HCT116 (cell line): Measurements from ENCODE around the gene ARMC12. TPM values are rescaled to one million over a fixed set of nuclear protein-coding genes. Genes with fewer than 3 reads are reported as not detected.

Experiments used
- ATAC-seq: fragments of 200-7000 bp; cut with Tn5 transposase; 2 replicates; pipeline ENCODE4 v1.9.1; 2020; ENCODE audit warnings: mild to moderate bottlenecking, moderate library complexity
- BruUV-seq: library from RNA; stranded (reverse); fragments of 400-500 nt; replicated peaks from 2 replicates; lab custom pipeline; 2021; lab: Mats Ljungman, UMichigan
- CTCF ChIA-PET: fragments of 300-600 bp; sonication (Branson Sonifier 250); formaldehyde crosslinking; loops from one replicate; lab custom pipeline; 2021; ENCODE audit warnings: antibody characterized with exemption; lab: Charles Lee
- POLR2A ChIA-PET: fragments of 300-600, 350-600 bp; sonication (Branson Sonifier 250); formaldehyde crosslinking; loops from one replicate; lab custom pipeline; 2021; ENCODE audit warnings: antibody characterized with exemption; lab: Charles Lee
- RAD21 ChIA-PET, 2 experiments: fragments of 300-600 bp; sonication (Branson Sonifier 250); formaldehyde crosslinking; loops; one replicate each; lab custom pipeline; 2023; ENCODE audit warnings: low total read pairs in 2 of 2; ENCODE audit not compliant: uncharacterized antibody in 2 of 2, unreplicated experiment in 2 of 2, low non-redundant PET in 1 of 2; lab: Charles Lee
- DNase-seq: peaks from one replicate; pipeline ENCODE4 v3.0.0-alpha.2; 2010; ENCODE audit warnings: low read depth, low spot score
- H2AFZ ChIP-seq: fragments of 200-600 bp; shearing (Covaris generic), sonication (generic); 2 replicates; pipeline ENCODE4 v1.6.1; 2017; ENCODE audit warnings: low read depth, mixed run types, mixed read lengths, antibody characterized with exemption, low read length; ENCODE audit not compliant: poor library complexity, severe bottlenecking
- H3K27ac ChIP-seq: 2 replicates; pipeline ENCODE4 v1.5.1; 2012; ENCODE audit warnings: low read depth, low read length
- H3K27me3 ChIP-seq: fragments of 200-600 bp; sonication (generic); 2 replicates; pipeline ENCODE4 v1.6.1; 2016; ENCODE audit warnings: mixed run types, low read length, mixed read lengths; ENCODE audit not compliant: insufficient read depth
- H3K36me3 ChIP-seq, 2 experiments: fragments of 200-500 bp in 1 of 2; fragments of 200-600 bp in 1 of 2; sonication (Bioruptor generic) in 1 of 2; sonication (generic) in 1 of 2; 2 replicates each; pipeline versions ENCODE4 v1.5.1 to v1.6.1; 2014 to 2016; ENCODE audit warnings: low read length in 2 of 2, inconsistent platforms in 1 of 2, mixed read lengths in 1 of 2, mixed run types in 1 of 2; ENCODE audit not compliant: insufficient read depth in 2 of 2, control insufficient read depth in 1 of 2
- H3K4me1 ChIP-seq, 2 experiments: fragments of 200-600 bp in 1 of 2; sonication (generic) in 1 of 2; 2 replicates each; pipeline versions ENCODE4 v1.5.1 to v1.6.1; 2012 to 2017; ENCODE audit warnings: low read length in 2 of 2, inconsistent platforms in 1 of 2, mild to moderate bottlenecking in 1 of 2, mixed read lengths in 1 of 2, mixed run types in 1 of 2, moderate library complexity in 1 of 2; ENCODE audit not compliant: insufficient read depth in 2 of 2, control insufficient read depth in 1 of 2
- H3K4me2 ChIP-seq: fragments of 200-600 bp; sonication (generic); 2 replicates; pipeline ENCODE4 v1.6.1; 2017; ENCODE audit warnings: mixed run types, low read length, mixed read lengths
- H3K4me3 ChIP-seq, 2 experiments: fragments of 200-600 bp in 1 of 2; sonication (generic) in 1 of 2; replicated peaks in 1 of 2; 2 replicates each; pipeline ENCODE4 v1.5.1; 2011 to 2016; ENCODE audit warnings: low read length in 2 of 2, control low read depth in 1 of 2, low read depth in 1 of 2, mild to moderate bottlenecking in 1 of 2, mixed read lengths in 1 of 2, mixed run types in 1 of 2
- H3K79me2 ChIP-seq: fragments of 200-600 bp; sonication (generic); 2 replicates; pipeline ENCODE4 v1.6.1; 2017; ENCODE audit warnings: mild to moderate bottlenecking, mixed run types, low read length, moderate library complexity, mixed read lengths; ENCODE audit not compliant: insufficient read depth
- H3K9ac ChIP-seq: fragments of 200-600 bp; sonication (generic); 2 replicates; pipeline ENCODE4 v1.6.1; 2016; ENCODE audit warnings: low read length, mixed read lengths
- H3K9me2 ChIP-seq: fragments of 200-600 bp; sonication (generic), shearing (Covaris generic); 2 replicates; pipeline ENCODE4 v1.6.1; 2017; ENCODE audit warnings: mixed run types, mild to moderate bottlenecking, moderate library complexity; ENCODE audit not compliant: insufficient read depth
- H3K9me3 ChIP-seq, 2 experiments: fragments of 200-500 bp in 1 of 2; fragments of 200-600 bp in 1 of 2; sonication (Bioruptor generic) in 1 of 2; sonication (generic) in 1 of 2; 2 replicates each; pipeline ENCODE4 v1.6.1; 2014 to 2017; ENCODE audit warnings: low read length in 2 of 2, mixed read lengths in 2 of 2, inconsistent platforms in 1 of 2, low read depth in 1 of 2, mild to moderate bottlenecking in 1 of 2, mixed run types in 1 of 2, moderate library complexity in 1 of 2; ENCODE audit not compliant: control insufficient read depth in 1 of 2, insufficient read depth in 1 of 2
- H4K20me1 ChIP-seq: fragments of 200-600 bp; sonication (generic), shearing (Covaris generic); 2 replicates; pipeline ENCODE4 v1.6.1; 2017; ENCODE audit warnings: mixed run types, mild to moderate bottlenecking, moderate library complexity; ENCODE audit not compliant: insufficient read depth
- ATF3 ChIP-seq: IDR thresholded peaks from 2 replicates; pipeline ENCODE4 v1.6.1; 2012
- CEBPB ChIP-seq: IDR thresholded peaks from 2 replicates; pipeline ENCODE4 v1.6.1; 2012; ENCODE audit warnings: low read depth
- CTCF ChIP-seq, 3 experiments: fragments of 200-600 bp in 1 of 3; sonication (generic) in 1 of 3; IDR thresholded peaks in 2 of 3; conservative IDR thresholded peaks in 1 of 3; 2 replicates each; pipeline ENCODE4 v1.5.1; 2012 to 2017; ENCODE audit warnings: low read depth in 2 of 3, low read length in 2 of 3, antibody characterized with exemption in 1 of 3, borderline replicate concordance in 1 of 3, control low read depth in 1 of 3, mild to moderate bottlenecking in 1 of 3, mixed read lengths in 1 of 3, mixed run types in 1 of 3, moderate library complexity in 1 of 3; ENCODE audit not compliant: insufficient read depth in 1 of 3
- EGR1 ChIP-seq: IDR thresholded peaks from 2 replicates; pipeline ENCODE4 v1.6.1; 2012; ENCODE audit warnings: low read depth
- ELF1 ChIP-seq: IDR thresholded peaks from 2 replicates; pipeline ENCODE4 v1.6.1; 2012; ENCODE audit warnings: low read depth, borderline replicate concordance
- EZH2 ChIP-seq: fragments of 200-600 bp; sonication (generic); IDR thresholded peaks from 2 replicates; pipeline ENCODE4 v1.6.1; 2017; ENCODE audit warnings: antibody characterized with exemption, mixed run types
- EZH2phosphoT487 ChIP-seq: fragments of 200-600 bp; IDR thresholded peaks from 2 replicates; pipeline ENCODE4 v1.6.1; 2018; ENCODE audit warnings: antibody characterized with exemption, borderline replicate concordance
- FOSL1 ChIP-seq: IDR thresholded peaks from 2 replicates; pipeline ENCODE4 v1.6.1; 2012; ENCODE audit warnings: low read depth
- JUND ChIP-seq: IDR thresholded peaks from 2 replicates; pipeline ENCODE4 v1.6.1; 2012
- POLR2AphosphoS5 ChIP-seq: IDR thresholded peaks from 2 replicates; pipeline ENCODE4 v1.6.1; 2011; ENCODE audit warnings: mild to moderate bottlenecking, low read depth, low read length, moderate library complexity
- RAD21 ChIP-seq: IDR thresholded peaks from 2 replicates; pipeline ENCODE4 v1.6.1; 2012; ENCODE audit warnings: low read depth, mild to moderate bottlenecking
- SIN3A ChIP-seq: IDR thresholded peaks from 2 replicates; pipeline ENCODE4 v1.6.1; 2012; ENCODE audit warnings: low read depth
- SP1 ChIP-seq: IDR thresholded peaks from 2 replicates; pipeline ENCODE4 v1.6.1; 2012; ENCODE audit warnings: low read depth
- SRF ChIP-seq: IDR thresholded peaks from 2 replicates; pipeline ENCODE4 v1.6.1; 2012; ENCODE audit warnings: low read depth
- TCF7L2 ChIP-seq: IDR thresholded peaks from 2 replicates; pipeline ENCODE4 v1.7.0; 2011; ENCODE audit warnings: borderline replicate concordance, inconsistent platforms; ENCODE audit not compliant: insufficient read depth, insufficient read length; ENCODE audit errors: extremely low read depth
- ZBTB33 ChIP-seq: IDR thresholded peaks from 2 replicates; pipeline ENCODE4 v1.6.1; 2011; ENCODE audit warnings: mild to moderate bottlenecking, low read length, moderate library complexity; ENCODE audit not compliant: insufficient replicate concordance; ENCODE audit errors: extremely low read depth
- ZFX ChIP-seq: fragments of 450-650 bp; IDR thresholded peaks from 2 replicates; pipeline ENCODE4 v1.6.1; 2017
- ZNF274 ChIP-seq: fragments of 200-500 bp; sonication (Bioruptor generic); IDR thresholded peaks from 2 replicates; pipeline ENCODE4 v1.6.1; 2014; ENCODE audit warnings: mild to moderate bottlenecking, low read depth, low read length, inconsistent platforms
- intact Hi-C: fragments of 100-400 bp; cut with micrococcal nuclease; formaldehyde crosslinking; loops from 2 replicates; pipeline ENCODE4 v1.10.0; 2022
- total RNA-seq: library from RNA; stranded (reverse); gene quantifications from one replicate; pipeline ENCODE4 v1.2.1, GENCODE V29; 2021; ENCODE audit not compliant: unreplicated experiment

ARMC12 gene
- total RNA-seq, 1 experiment from 2014 or later = 0.79 TPM

- no peak for TF ChIP-seq CTCF (IDR thresholded peaks at IDR 0.05 in 2 of 3, conservative IDR thresholded peaks at IDR 0.05 in 1 of 3; ENCODE audit: borderline replicate concordance in 1 of 3, insufficient read depth in 1 of 3, low read depth in 2 of 3, low read length in 2 of 3)
Measured at GRCh38 chr6:35784200-35784599, 47.4 kb downstream of the ARMC12 start (continued).

- H3K9me3 ChIP-seq = no peaks in the 10 kb centered on the region
- no TSS peak for BruUV-seq
- no peak for TF ChIP-seq FOSL1
- TF ChIP-seq EZH2phosphoT487 = no peak
- no peak for TF ChIP-seq SRF
- TF ChIP-seq CEBPB = no peak
- TF ChIP-seq ZBTB33 = no peak
- no peak for TF ChIP-seq EGR1
- TF ChIP-seq EZH2 = no peak
- TF ChIP-seq ELF1 = no peak
- no peak for TF ChIP-seq RAD21
- no peak for TF ChIP-seq CTCF (IDR thresholded peaks at IDR 0.05 in 2 of 3, conservative IDR thresholded peaks at IDR 0.05 in 1 of 3; ENCODE audit: borderline replicate concordance in 1 of 3, insufficient read depth in 1 of 3, low read depth in 2 of 3, low read length in 2 of 3)
- TF ChIP-seq SIN3A = no peak
- TF ChIP-seq ZNF274 = no peak
- no peak for TF ChIP-seq SP1
- TF ChIP-seq JUND = no peak
- no peak for TF ChIP-seq ATF3
- TF ChIP-seq ZFX = no peak
- TF ChIP-seq POLR2AphosphoS5 = no peak
- TF ChIP-seq TCF7L2 = no peak
- RAD21 ChIA-PET = no interaction called here
- POLR2A ChIA-PET = no interaction called here
- CTCF ChIA-PET = no interaction called here
- H3K4me1 ChIP-seq = peaks cover 6 to 10% of the 10 kb centered on the region in 2 experiments; a peak in 3 of 4 replicates
- H2AFZ ChIP-seq = no peak overlapping the region
- intact Hi-C loops = no loop called here
- DNase-seq (no peak), ATAC-seq (no peak)
- H3K79me2 ChIP-seq = no peaks in the 10 kb centered on the region
- no peak overlapping the region for H3K27ac ChIP-seq
- H3K9ac ChIP-seq = no peak overlapping the region
- no peaks in the 10 kb centered on the region for H4K20me1 ChIP-seq
- H3K9me2 ChIP-seq = no peaks in the 10 kb centered on the region
- H3K4me3 ChIP-seq = no peak overlapping the region
- no peak overlapping the region for H3K4me2 ChIP-seq
- no peaks in the 10 kb centered on the region for H3K36me3 ChIP-seq
- peaks cover 21% of the 10 kb centered on the region; the same call in 1 of the 2 replicates for H3K27me3 ChIP-seq
Measured at GRCh38 chr6:35786272-35786671, 49.4 kb downstream of the ARMC12 start.
